A549 (cell line): ENCODE results near the gene GCLC. TPM values are rescaled to one million over a fixed set of nuclear protein-coding genes. Genes with fewer than 3 reads are reported as not detected.

ENCODE experiments used
- ATAC-seq, 2 experiments: fragments of 200-7000 bp in 1 of 2; fragments of >200 bp in 1 of 2; cut with Nextera tagmentation in 1 of 2; cut with Tn5 transposase in 1 of 2; 3 replicates each; pipeline versions ENCODE4 v1.8.0 to v1.9.1; 2018 to 2020; ENCODE audit warnings: mild to moderate bottlenecking in 1 of 2, moderate library complexity in 1 of 2
- CTCF ChIA-PET: fragments of 300-600 bp; sonication (Branson Sonifier 250); formaldehyde crosslinking; extraction: SDS; loops from one replicate; lab custom pipeline; 2021; ENCODE audit warnings: antibody characterized with exemption, inconsistent platforms; lab: Yijun Ruan, JAX
- POLR2A ChIA-PET: fragments of 350-600 bp; formaldehyde crosslinking; extraction: SDS; loops from one replicate; lab custom pipeline; 2021; ENCODE audit warnings: antibody characterized with exemption, inconsistent platforms; lab: Yijun Ruan, JAX
- DNase-seq, 2 experiments: peaks; one replicate each; pipeline versions ENCODE4 v3.0.0 to v3.0.0-alpha.2; 2011 to 2016; ENCODE audit warnings: low read depth in 1 of 2, low spot score in 1 of 2
- FAIRE-seq: peaks from 2 replicates; lab custom pipeline; 2011; peaks lifted over from hg19 to GRCh38; lab: Jason Lieb, UNC
- H3K27ac ChIP-seq, 2 experiments: fragments of >200 bp; sonication (Bioruptor Twin); formaldehyde crosslinking; 3 replicates each; pipeline ENCODE4 v1.5.1; 2016 to 2017
- H3K4me1 ChIP-seq: fragments of >200 bp; sonication (Bioruptor Twin); formaldehyde crosslinking; 3 replicates; pipeline ENCODE4 v1.6.1; 2016
- H3K4me2 ChIP-seq: fragments of >200 bp; sonication (Bioruptor Twin); formaldehyde crosslinking; 3 replicates; pipeline ENCODE4 v1.6.1; 2016
- H3K4me3 ChIP-seq: fragments of >200 bp; sonication (Bioruptor Twin); formaldehyde crosslinking; 3 replicates; pipeline ENCODE4 v1.5.1; 2016
- H3K9me3 ChIP-seq: fragments of >200 bp; sonication (Bioruptor Twin); formaldehyde crosslinking; 3 replicates; pipeline ENCODE4 v1.6.1; 2016
- CBX8 ChIP-seq: fragments of 200-600 bp; sonication (generic); IDR thresholded peaks from 2 replicates; pipeline ENCODE4 v1.6.1; 2016
- CEBPB ChIP-seq, 2 experiments: fragments of >200 bp in 1 of 2; sonication (Bioruptor Twin) in 1 of 2; formaldehyde crosslinking in 1 of 2; IDR thresholded peaks; 2 replicates each; pipeline ENCODE4 v1.6.1; 2012 to 2016
- CHD2 ChIP-seq: fragments of 150-350 bp; IDR thresholded peaks from 2 replicates; pipeline ENCODE4 v1.6.1; 2014; ENCODE audit warnings: low read length; ENCODE audit not compliant: partially characterized antibody
- CHD4 ChIP-seq: fragments of 200-600 bp; sonication (generic); IDR thresholded peaks from 2 replicates; pipeline ENCODE4 v1.6.1; 2016; ENCODE audit warnings: antibody characterized with exemption, mild to moderate bottlenecking, borderline replicate concordance
- EHF ChIP-seq: fragments of 250-450 bp; sonication (Bioruptor Pico); IDR thresholded peaks from 2 replicates; pipeline ENCODE4 v1.5.0; 2020; ENCODE audit warnings: mild to moderate bottlenecking
- EHMT2 ChIP-seq: fragments of 200-600 bp; sonication (generic); IDR thresholded peaks from 2 replicates; pipeline ENCODE4 v1.6.1; 2016; ENCODE audit warnings: antibody characterized with exemption, low read depth, mild to moderate bottlenecking, moderate library complexity
- EP300 ChIP-seq, 2 experiments: fragments of >200 bp; sonication (Bioruptor Twin); formaldehyde crosslinking; IDR thresholded peaks; 2 replicates in 1 of 2; 3 replicates in 1 of 2; pipeline ENCODE4 v1.6.1; 2016 to 2017
- ESRRA ChIP-seq: fragments of 150-350 bp; IDR thresholded peaks from 2 replicates; pipeline ENCODE4 v1.6.1; 2014; ENCODE audit warnings: mild to moderate bottlenecking, low read length, borderline replicate concordance
- HDAC2 ChIP-seq: fragments of 200-600 bp; sonication (generic); IDR thresholded peaks from 2 replicates; pipeline ENCODE4 v1.6.1; 2016
- HOXB13 ChIP-seq: fragments of 250-450 bp; sonication (Bioruptor Pico); IDR thresholded peaks from 2 replicates; pipeline ENCODE4 v1.5.0; 2020; ENCODE audit warnings: low read depth, mild to moderate bottlenecking, moderate library complexity
- JUN ChIP-seq, 2 experiments: fragments of >200 bp; sonication (Bioruptor Twin); formaldehyde crosslinking; IDR thresholded peaks; 2 replicates in 1 of 2; 3 replicates in 1 of 2; pipeline ENCODE4 v1.6.1; 2016 to 2017
- KDM1A ChIP-seq: fragments of 200-600 bp; sonication (generic); IDR thresholded peaks from 2 replicates; pipeline ENCODE4 v1.6.1; 2016; ENCODE audit warnings: low read depth, mild to moderate bottlenecking
- NFE2L2 ChIP-seq: fragments of 150-350 bp; conservative IDR thresholded peaks from 2 replicates; pipeline ENCODE4 v1.6.1; 2014; ENCODE audit warnings: low read length
- NR3C1 ChIP-seq: fragments of >200 bp; sonication (Bioruptor Twin); formaldehyde crosslinking; IDR thresholded peaks from 3 replicates; pipeline ENCODE4 v1.6.1; 2017
- RAD21 ChIP-seq, 2 experiments: fragments of >200 bp in 1 of 2; sonication (Bioruptor Twin) in 1 of 2; formaldehyde crosslinking in 1 of 2; IDR thresholded peaks in 1 of 2; conservative IDR thresholded peaks in 1 of 2; 2 replicates in 1 of 2; 3 replicates in 1 of 2; pipeline ENCODE4 v1.6.1; 2012 to 2018; ENCODE audit warnings: inconsistent platforms in 1 of 2
- RARB ChIP-seq: fragments of 250-450 bp; sonication (Bioruptor Pico); IDR thresholded peaks from 2 replicates; pipeline ENCODE4 v1.8.0; 2021; ENCODE audit warnings: mild to moderate bottlenecking, moderate library complexity
- RCOR1 ChIP-seq: fragments of 150-350 bp; IDR thresholded peaks from 2 replicates; pipeline ENCODE4 v1.6.1; 2014; ENCODE audit warnings: antibody characterized with exemption, low read length, low read depth
- RFX5 ChIP-seq: fragments of 450-650 bp; IDR thresholded peaks from 2 replicates; pipeline ENCODE4 v1.7.1; 2014; ENCODE audit warnings: antibody characterized with exemption, mild to moderate bottlenecking, moderate library complexity
- RNF2 ChIP-seq: fragments of 200-600 bp; sonication (generic); IDR thresholded peaks from 2 replicates; pipeline ENCODE4 v1.6.1; 2016; ENCODE audit warnings: low read depth, mild to moderate bottlenecking, antibody characterized with exemption, moderate library complexity, borderline replicate concordance
- SMC3 ChIP-seq: fragments of >200 bp; sonication (Bioruptor Twin); formaldehyde crosslinking; IDR thresholded peaks from 3 replicates; pipeline ENCODE4 v1.6.1; 2018; ENCODE audit warnings: inconsistent platforms
- SREBF2 ChIP-seq: fragments of 450-650 bp; IDR thresholded peaks from 2 replicates; pipeline ENCODE4 v1.6.1; 2014; ENCODE audit warnings: mild to moderate bottlenecking, moderate library complexity
- TP53 ChIP-seq: fragments of 250-450 bp; sonication (Bioruptor Pico); IDR thresholded peaks from 2 replicates; pipeline ENCODE4 v1.5.0; 2021; ENCODE audit warnings: mild to moderate bottlenecking, moderate library complexity
- ZFP36 ChIP-seq: fragments of 450-650 bp; IDR thresholded peaks from 2 replicates; pipeline ENCODE4 v1.6.1; 2014; ENCODE audit warnings: borderline replicate concordance; ENCODE audit not compliant: partially characterized antibody
- ZSCAN20 ChIP-seq: fragments of 250-450 bp; sonication (Bioruptor Pico); IDR thresholded peaks from 2 replicates; pipeline ENCODE4 v1.8.0; 2022; ENCODE audit warnings: mild to moderate bottlenecking, moderate library complexity
- WGBS: methylation state at CpG from one replicate; pipeline ENCODE4 v1.1.6; 2017; ENCODE audit errors: missing lambda C conversion rate; 5-methylcytosine and 5-hydroxymethylcytosine counted together
- polyA plus RNA-seq, 4 experiments: library from polyadenylated mRNA; depleted of rRNA in 3 of 4; stranded (reverse); fragments of >200 nt; fragmentation: RNase III in 1 of 4; extraction: RNeasy Plus Mini Kit Qiagen cat#74134 plus additional on column Dnase treatment in 1 of 4; gene quantifications; 2 replicates in 3 of 4; 3 replicates in 1 of 4; pipeline ENCODE4 v1.2.3, GENCODE V29; 2011 to 2017
- TF ChIP-seq, protein P1 (sequence below): fragments of 250-450 bp; sonication (Bioruptor Pico); IDR thresholded peaks from 2 replicates; pipeline ENCODE4 v1.5.0; 2021; ENCODE audit warnings: mild to moderate bottlenecking, moderate library complexity, borderline replicate concordance
- TF ChIP-seq, protein P2 (sequence below): fragments of 150-350 bp; IDR thresholded peaks from 2 replicates; pipeline ENCODE4 v1.6.1; 2014; ENCODE audit warnings: low read depth, mild to moderate bottlenecking, low read length
- TF ChIP-seq, protein P3 (sequence below): fragments of 450-650 bp; IDR thresholded peaks from 2 replicates; pipeline ENCODE4 v1.6.1; 2014; ENCODE audit warnings: antibody characterized with exemption
- TF ChIP-seq, protein P4 (sequence below): fragments of >200 bp; sonication (Bioruptor Twin); formaldehyde crosslinking; IDR thresholded peaks from 2 replicates; pipeline ENCODE4 v1.6.1; 2016

GCLC gene
- polyA plus RNA-seq, 2 of the 4 experiments (the other 2 are of a cell fraction) = 116 to 180 TPM

DNA sequence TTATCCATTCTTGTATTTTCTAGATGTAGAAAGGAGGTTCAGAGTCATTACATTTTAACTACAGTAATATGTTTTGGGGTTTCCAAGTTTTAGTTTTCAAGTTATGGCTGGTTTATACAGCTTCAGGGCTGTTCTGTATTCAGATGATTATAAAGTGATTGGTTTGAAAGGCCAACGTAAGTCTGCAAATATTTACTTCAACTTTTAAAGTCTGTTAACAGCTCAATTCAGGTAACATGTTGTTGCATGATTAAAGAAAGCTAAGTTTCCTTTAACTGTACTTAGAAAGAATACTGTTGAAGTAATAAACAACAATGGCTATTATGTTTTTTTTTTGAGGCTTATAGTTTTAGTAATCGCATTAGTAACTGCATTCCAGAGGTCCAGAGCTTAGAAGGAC, 22.8 kb upstream of the GCLC start:
- ATAC-seq (no peak), FAIRE-seq (no peak), DNase-seq (no peak)
- no peak overlapping the region for H3K4me3 ChIP-seq
- ChIA-PET CTCF (no interaction called here), POLR2A (no interaction called here)
- no peak for TF ChIP-seq EHF (CRISPR knock-in tag)
- TF ChIP-seq NFE2L2 = no peak
- TF ChIP-seq TP53 (CRISPR knock-in tag) = no peak
- TF ChIP-seq EP300 (IDR thresholded peaks at IDR 0.05) = no peak
- TF ChIP-seq ZSCAN20 (CRISPR knock-in tag) = no peak
- TF ChIP-seq, protein P1, sequence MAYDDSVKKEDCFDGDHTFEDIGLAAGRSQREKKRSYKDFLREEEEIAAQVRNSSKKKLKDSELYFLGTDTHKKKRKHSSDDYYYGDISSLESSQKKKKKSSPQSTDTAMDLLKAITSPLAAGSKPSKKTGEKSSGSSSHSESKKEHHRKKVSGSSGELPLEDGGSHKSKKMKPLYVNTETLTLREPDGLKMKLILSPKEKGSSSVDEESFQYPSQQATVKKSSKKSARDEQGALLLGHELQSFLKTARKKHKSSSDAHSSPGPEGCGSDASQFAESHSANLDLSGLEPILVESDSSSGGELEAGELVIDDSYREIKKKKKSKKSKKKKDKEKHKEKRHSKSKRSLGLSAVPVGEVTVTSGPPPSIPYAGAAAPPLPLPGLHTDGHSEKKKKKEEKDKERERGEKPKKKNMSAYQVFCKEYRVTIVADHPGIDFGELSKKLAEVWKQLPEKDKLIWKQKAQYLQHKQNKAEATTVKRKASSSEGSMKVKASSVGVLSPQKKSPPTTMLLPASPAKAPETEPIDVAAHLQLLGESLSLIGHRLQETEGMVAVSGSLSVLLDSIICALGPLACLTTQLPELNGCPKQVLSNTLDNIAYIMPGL (CRISPR knock-in tag) = no peak
- TF ChIP-seq NR3C1 = no peak
- TF ChIP-seq EHMT2 = no peak
- TF ChIP-seq CBX8 = no peak
- no peak for TF ChIP-seq SREBF2
- no peak for TF ChIP-seq RNF2
- TF ChIP-seq JUN (IDR thresholded peaks at IDR 0.05) = no peak
- no peak for TF ChIP-seq RFX5
- no peak for TF ChIP-seq KDM1A
- TF ChIP-seq CEBPB (IDR thresholded peaks at IDR 0.05) = no peak
- no peak for TF ChIP-seq CHD4
- TF ChIP-seq RCOR1 = no peak
- no peaks in the 10 kb centered on the region for H3K9me3 ChIP-seq
- no peak overlapping the region for H3K4me2 ChIP-seq
- H3K27ac ChIP-seq = no peak overlapping the region
- H3K4me1 ChIP-seq = no peaks in the 10 kb centered on the region
- WGBS = 73% methylated on average over 2 of the region's 2 CpGs

DNA sequence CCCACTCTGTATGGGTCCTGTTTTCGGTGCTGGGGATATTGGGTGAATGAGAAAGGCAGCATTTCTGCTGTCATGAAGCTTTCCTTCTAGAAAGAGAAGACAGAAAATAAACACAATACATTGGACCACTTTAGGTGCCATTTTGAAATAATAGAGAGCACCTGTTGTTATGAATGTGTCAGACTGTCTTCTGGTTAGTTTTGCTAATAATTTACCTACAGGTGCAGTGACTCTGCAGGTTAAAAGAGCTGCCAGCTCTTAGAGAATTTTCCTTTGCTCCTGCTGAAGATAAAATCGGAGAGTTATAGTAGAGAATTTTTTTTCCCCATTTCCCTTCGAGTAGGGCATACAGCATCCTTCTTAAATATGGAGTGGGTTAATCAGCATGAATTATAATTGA, 21.9 kb upstream of the GCLC start:
- FAIRE-seq (no peak), ATAC-seq (no peak), DNase-seq (no peak)
- ChIA-PET POLR2A (interaction anchor here (0.6 kb wide), 1 partner anchor 20 kb away, joined by 3 read pairs; no protein-coding TSS in a partner anchor), CTCF (no interaction called here)
- Histone ChIP-seq H3K4me3 (no peak overlapping the region), H3K9me3 (no peaks in the 10 kb centered on the region), H3K4me2 (no peak overlapping the region), H3K4me1 (no peaks in the 10 kb centered on the region), H3K27ac (no peak overlapping the region)
- TF ChIP-seq SMC3 (no peak), ESRRA (no peak), RCOR1 (no peak), EHF (CRISPR knock-in tag) (no peak), CBX8 (no peak), RAD21 (conservative IDR thresholded peaks at IDR 0.05 in 1 of 2, IDR thresholded peaks at IDR 0.05 in 1 of 2) (no peak), RARB (no peak), ZFP36 (no peak), ZSCAN20 (CRISPR knock-in tag) (no peak), NFE2L2 (no peak), HOXB13 (no peak), HDAC2 (no peak), CHD2 (no peak), EHMT2 (no peak)
- TF ChIP-seq, protein P2, sequence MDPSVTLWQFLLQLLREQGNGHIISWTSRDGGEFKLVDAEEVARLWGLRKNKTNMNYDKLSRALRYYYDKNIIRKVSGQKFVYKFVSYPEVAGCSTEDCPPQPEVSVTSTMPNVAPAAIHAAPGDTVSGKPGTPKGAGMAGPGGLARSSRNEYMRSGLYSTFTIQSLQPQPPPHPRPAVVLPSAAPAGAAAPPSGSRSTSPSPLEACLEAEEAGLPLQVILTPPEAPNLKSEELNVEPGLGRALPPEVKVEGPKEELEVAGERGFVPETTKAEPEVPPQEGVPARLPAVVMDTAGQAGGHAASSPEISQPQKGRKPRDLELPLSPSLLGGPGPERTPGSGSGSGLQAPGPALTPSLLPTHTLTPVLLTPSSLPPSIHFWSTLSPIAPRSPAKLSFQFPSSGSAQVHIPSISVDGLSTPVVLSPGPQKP = no peak
- TF ChIP-seq, protein P3, sequence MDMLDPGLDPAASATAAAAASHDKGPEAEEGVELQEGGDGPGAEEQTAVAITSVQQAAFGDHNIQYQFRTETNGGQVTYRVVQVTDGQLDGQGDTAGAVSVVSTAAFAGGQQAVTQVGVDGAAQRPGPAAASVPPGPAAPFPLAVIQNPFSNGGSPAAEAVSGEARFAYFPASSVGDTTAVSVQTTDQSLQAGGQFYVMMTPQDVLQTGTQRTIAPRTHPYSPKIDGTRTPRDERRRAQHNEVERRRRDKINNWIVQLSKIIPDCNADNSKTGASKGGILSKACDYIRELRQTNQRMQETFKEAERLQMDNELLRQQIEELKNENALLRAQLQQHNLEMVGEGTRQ = no peak
- TF ChIP-seq, protein P4, sequence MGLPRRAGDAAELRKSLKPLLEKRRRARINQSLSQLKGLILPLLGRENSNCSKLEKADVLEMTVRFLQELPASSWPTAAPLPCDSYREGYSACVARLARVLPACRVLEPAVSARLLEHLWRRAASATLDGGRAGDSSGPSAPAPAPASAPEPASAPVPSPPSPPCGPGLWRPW = no peak
- 76% methylated on average over 3 of the region's 3 CpGs for WGBS
